Upper lobe of right lung (tissue), 1 donor: Measurements from ENCODE around the gene ABCC1. TPM values are rescaled to one million over a fixed set of nuclear protein-coding genes. Genes with fewer than 3 reads are reported as not detected.
"Not testable (repeated sequence)": the region's sequence is repeated elsewhere in the genome, so short reads cannot be mapped to it uniquely, and the experiment has no call there.

Experiments used
- ATAC-seq: fragments of 200-7000 bp; cut with Tn5 transposase; one replicate; pipeline ENCODE4 v1.9.1; 2020; ENCODE audit warnings: mild to moderate bottlenecking, moderate library complexity
- DNase-seq: peaks from one replicate; pipeline ENCODE4 v3.0.0-alpha.2; 2020
- H3K27ac ChIP-seq: fragments of 200-600 bp; one replicate; pipeline ENCODE4 v1.8.0; 2022
- H3K27me3 ChIP-seq: fragments of 200-600 bp; one replicate; pipeline ENCODE4 v1.8.0; 2022; ENCODE audit warnings: mild to moderate bottlenecking
- H3K36me3 ChIP-seq: fragments of 200-600 bp; one replicate; pipeline ENCODE4 v1.8.0; 2022
- H3K4me1 ChIP-seq: fragments of 200-600 bp; one replicate; pipeline ENCODE4 v1.8.0; 2022
- H3K4me3 ChIP-seq: fragments of 200-600 bp; one replicate; pipeline ENCODE4 v1.8.0; 2022; ENCODE audit warnings: mild to moderate bottlenecking
- H3K9me3 ChIP-seq: fragments of 200-600 bp; one replicate; pipeline ENCODE4 v1.8.0; 2022
- CTCF ChIP-seq: fragments of 200-600 bp; IDR thresholded peaks from one replicate; pipeline ENCODE4 v1.8.0; 2022; ENCODE audit warnings: antibody characterized with exemption
- intact Hi-C: fragments of 100-400 bp; cut with DNase I; formaldehyde crosslinking; loops from one replicate; pipeline ENCODE4 v1.11.0; 2022
- total RNA-seq: library from RNA; stranded (reverse); fragmentation: NEBNext Ultra II Directional; extraction: Animal tissue kit (Norgen Biotek cat#: 25700); gene quantifications from one replicate; pipeline ENCODE4 v1.2.1, GENCODE V29; 2021
- donor health status: DM: no; HTN: yes; CAD: no; lungs with severe emphysema.

ABCC1 gene
- total RNA-seq, 1 donor from 2014 or later = 50.6 TPM

- Histone ChIP-seq H3K4me3 (no peak overlapping the region), H3K9me3 (no peaks in the 10 kb centered on the region), H3K27me3 (no peaks in the 10 kb centered on the region), H3K27ac (no peak overlapping the region), H3K4me1 (peaks cover 21% of the 10 kb centered on the region), H3K36me3 (no peaks in the 10 kb centered on the region)
- intact Hi-C loops = no loop called here
- no peak for TF ChIP-seq CTCF
- no peak for ATAC-seq
- DNase-seq = no peak
Observed at GRCh38 chr16:15953477-15953876, 4.1 kb downstream of the ABCC1 start.

DNA sequence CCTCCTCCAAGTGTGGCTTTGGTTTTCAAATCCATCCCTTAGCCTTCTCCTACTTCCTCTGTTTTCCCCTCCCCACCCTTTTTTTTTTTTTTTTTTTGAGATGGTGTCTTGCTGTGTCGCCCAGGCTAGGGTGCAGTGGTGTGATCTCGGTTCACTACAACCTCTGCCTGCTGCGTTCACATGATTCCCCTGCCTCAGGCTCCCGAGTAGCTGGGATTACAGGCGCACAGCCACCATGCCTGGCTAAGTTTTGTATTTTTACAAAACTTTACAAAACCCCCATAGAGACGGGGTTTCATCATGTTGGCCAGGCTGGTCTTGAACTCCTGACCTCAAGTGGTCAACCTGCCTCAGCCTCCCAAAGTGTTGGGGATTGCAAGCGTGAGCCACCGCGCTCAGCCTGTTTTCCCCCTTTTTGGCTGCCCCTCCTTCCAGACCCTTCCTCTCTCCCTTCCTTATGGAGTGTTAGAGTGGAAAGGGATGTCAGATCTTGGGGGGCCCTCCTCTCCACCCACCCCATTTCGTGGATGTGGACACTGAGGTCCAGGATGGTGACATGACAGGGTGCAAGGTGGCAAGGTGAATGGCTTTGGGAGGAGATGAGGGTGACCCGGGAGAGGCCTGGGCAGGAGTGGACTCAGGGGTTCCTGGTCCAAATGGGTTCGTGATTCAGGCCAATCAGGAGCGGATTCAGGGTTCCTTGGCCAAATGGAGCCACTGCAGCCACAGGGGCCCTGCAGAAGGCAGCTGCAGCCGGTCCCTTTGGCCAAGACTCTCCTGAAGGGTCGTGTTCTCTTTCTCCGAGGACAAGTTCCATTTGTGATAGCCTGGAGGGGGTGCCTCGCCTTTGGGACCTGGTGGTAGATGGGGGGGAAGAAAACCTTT, 4.8 kb downstream of the ABCC1 start:
- no peak for ATAC-seq
- peaks cover 21% of the 10 kb centered on the region for H3K4me1 ChIP-seq
- peak overlapping the region; percentile 30 for H3K27ac ChIP-seq
- no peak for TF ChIP-seq CTCF
- no peaks in the 10 kb centered on the region for H3K36me3 ChIP-seq
- no peaks in the 10 kb centered on the region for H3K27me3 ChIP-seq
- H3K4me3 ChIP-seq = no peak overlapping the region
- no peak for DNase-seq
- intact Hi-C loops = no loop called here
- H3K9me3 ChIP-seq = no peaks in the 10 kb centered on the region

DNA sequence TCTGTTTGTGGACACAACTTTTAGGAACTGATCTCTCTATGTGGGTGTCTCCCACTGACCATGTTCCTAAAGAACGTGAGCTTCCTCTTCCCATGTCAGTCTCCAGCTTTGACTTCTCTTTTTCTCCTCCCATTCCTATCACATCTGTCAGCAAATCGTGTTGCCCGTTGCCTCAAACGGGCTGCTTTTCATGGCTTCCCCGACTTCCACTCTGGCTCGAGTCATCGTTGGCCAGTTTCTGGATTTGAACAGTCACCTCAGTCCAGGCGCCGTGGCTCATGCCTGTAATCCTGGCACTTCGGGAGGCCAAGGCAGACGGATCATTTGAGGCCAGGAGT, 5.4 kb downstream of the ABCC1 start:
- TF ChIP-seq CTCF = no peak
- Histone ChIP-seq H3K27me3 (no peaks in the 10 kb centered on the region), H3K4me1 (peaks cover 21% of the 10 kb centered on the region), H3K4me3 (no peak overlapping the region), H3K27ac (peak overlapping the region; percentile 30), H3K36me3 (no peaks in the 10 kb centered on the region), H3K9me3 (no peaks in the 10 kb centered on the region)
- DNase-seq (no peak), ATAC-seq (peak; percentile 79)
- intact Hi-C loops = no loop called here

- Histone ChIP-seq H3K4me3 (no peak overlapping the region), H3K27ac (no peak overlapping the region), H3K9me3 (no peaks in the 10 kb centered on the region), H3K27me3 (no peaks in the 10 kb centered on the region), H3K4me1 (peaks cover 26% of the 10 kb centered on the region), H3K36me3 (no peaks in the 10 kb centered on the region)
- DNase-seq (no peak), ATAC-seq (no peak)
- intact Hi-C loops = no loop called here
- no peak for TF ChIP-seq CTCF
Observed at GRCh38 chr16:15955425-15955824, 6.0 kb downstream of the ABCC1 start.

DNA sequence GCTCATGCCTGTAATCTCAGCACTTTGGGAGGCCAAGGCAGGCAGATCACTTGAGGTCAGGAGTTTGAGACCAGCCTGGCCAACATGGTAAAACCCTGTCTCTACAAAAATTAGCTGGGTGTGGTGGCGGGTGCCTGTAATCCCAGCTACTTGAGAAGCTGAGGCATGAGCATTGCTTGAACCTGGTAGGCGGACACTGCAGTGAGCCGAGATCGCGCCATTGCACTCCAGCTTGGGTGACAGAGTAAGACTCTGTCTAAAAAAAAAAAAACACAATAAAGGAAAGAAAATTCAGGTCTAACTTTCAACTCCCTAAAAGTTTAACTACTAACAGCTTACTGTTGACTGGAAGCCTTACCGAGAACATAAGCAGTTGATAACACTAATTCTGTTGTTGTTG, 6.7 kb downstream of the ABCC1 start:
- ATAC-seq, DNase-seq, H3K27me3 ChIP-seq, H3K36me3 ChIP-seq, H3K27ac ChIP-seq, H3K9me3 ChIP-seq, intact Hi-C loops, H3K4me3 ChIP-seq: not testable (repeated sequence)
- H3K4me1 ChIP-seq = peaks cover 24% of the 10 kb centered on the region

DNA sequence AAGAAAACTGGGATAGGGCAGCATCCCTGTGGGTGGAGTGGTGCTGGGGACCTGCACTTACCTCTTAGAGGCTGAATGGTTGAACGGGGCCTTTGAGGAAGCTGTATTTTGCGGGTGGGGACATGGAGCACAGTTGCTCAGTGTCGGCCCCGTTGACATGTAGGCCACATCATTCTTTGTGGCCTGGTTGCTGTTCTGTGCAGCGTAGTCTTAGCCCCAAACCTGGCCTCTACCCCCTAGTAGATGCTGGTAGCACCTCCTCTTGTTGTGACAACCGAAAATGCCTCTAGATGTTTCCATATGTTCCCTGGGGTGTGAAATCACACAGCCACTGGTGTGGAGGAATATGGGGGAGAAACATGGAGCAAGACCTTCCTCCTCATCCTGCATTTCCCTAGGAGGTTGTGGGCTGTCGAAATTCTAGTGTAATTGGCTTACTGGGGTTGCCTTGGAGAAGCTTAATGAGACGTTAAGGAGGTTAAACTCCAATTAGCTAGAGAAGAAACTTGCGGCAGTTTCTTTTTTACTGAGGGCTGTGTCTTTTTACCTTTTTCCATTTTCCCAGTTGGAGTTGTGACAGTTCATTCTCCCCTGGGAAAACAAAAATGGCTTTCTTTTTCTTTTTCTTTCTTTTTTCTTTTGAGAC, 9.4 kb downstream of the ABCC1 start:
- H3K27me3 ChIP-seq = no peaks in the 10 kb centered on the region
- intact Hi-C loops = no loop called here
- DNase-seq (no peak), ATAC-seq (no peak)
- peak overlapping the region; percentile 8 for H3K27ac ChIP-seq
- no peak for TF ChIP-seq CTCF
- H3K9me3 ChIP-seq = no peaks in the 10 kb centered on the region
- no peak overlapping the region for H3K4me3 ChIP-seq
- no peaks in the 10 kb centered on the region for H3K36me3 ChIP-seq
- peaks cover 16% of the 10 kb centered on the region for H3K4me1 ChIP-seq
